Measurements from ENCODE around the gene DTNBP1.

DNA sequence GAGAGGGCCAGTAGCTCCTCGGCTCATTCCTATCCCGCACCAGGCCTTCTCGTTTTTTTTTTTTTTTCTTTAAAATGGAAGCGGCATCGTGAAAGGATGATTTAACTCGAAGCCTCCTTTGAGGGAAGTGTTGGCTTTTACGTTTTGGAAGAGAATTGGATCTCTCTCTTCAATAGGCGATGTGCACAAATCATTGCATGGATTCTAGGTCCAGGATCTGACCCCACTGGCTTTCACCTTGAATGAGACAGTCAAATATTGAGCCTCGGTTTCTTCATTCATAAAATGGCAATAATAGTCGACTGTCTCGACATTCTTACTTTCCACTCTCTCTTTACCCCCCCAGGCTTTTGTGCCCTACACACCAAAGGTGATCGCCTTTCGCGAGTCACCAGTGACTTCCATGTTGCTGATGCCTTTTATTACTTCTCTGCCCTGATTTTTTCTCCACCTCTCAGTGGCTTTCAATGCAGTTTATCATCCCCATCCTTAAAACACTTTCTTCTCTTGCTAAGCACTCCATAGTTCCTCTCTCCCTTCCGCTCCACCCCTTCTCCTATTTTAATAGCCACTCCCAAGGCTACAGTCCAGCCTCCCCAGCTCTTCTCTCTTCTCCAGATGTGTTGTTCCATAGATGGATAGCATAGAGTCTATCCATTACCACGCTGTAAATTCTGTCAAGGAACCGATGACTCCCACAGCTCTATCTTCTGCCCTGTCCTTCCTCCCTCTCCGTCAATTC lies 473 bp upstream of the DTNBP1 start:
- TF ChIP-seq POLR2A (IDR thresholded peaks at IDR 0.05): no peak
- TF ChIP-seq, protein P1, sequence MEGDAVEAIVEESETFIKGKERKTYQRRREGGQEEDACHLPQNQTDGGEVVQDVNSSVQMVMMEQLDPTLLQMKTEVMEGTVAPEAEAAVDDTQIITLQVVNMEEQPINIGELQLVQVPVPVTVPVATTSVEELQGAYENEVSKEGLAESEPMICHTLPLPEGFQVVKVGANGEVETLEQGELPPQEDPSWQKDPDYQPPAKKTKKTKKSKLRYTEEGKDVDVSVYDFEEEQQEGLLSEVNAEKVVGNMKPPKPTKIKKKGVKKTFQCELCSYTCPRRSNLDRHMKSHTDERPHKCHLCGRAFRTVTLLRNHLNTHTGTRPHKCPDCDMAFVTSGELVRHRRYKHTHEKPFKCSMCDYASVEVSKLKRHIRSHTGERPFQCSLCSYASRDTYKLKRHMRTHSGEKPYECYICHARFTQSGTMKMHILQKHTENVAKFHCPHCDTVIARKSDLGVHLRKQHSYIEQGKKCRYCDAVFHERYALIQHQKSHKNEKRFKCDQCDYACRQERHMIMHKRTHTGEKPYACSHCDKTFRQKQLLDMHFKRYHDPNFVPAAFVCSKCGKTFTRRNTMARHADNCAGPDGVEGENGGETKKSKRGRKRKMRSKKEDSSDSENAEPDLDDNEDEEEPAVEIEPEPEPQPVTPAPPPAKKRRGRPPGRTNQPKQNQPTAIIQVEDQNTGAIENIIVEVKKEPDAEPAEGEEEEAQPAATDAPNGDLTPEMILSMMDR (IDR thresholded peaks at IDR 0.05): no peak
